COLO668 (cell line): ENCODE measurements around the gene TCF4.

Experiments used
- DNase-seq: peaks from one replicate; lab custom pipeline; 2025; ENCODE audit not compliant: unreplicated experiment; lab: John Stamatoyannopoulos, UW

Gene TCF4

GRCh38 chr18:55508651-55509050, 79.3 kb downstream of the TCF4 start:
- DNase-seq, result no peak

GRCh38 chr18:55506074-55506473, 81.9 kb downstream of the TCF4 start:
- no peak for DNase-seq

- no peak for DNase-seq
Observed at GRCh38 chr18:55504808-55505207, 83.2 kb downstream of the TCF4 start.

GRCh38 chr18:55503167-55503820, 84.7 kb downstream of the TCF4 start:
- DNase-seq, result no peak

GRCh38 chr18:55501982-55502710, 85.8 kb downstream of the TCF4 start:
- DNase-seq, result no peak

GRCh38 chr18:55501579-55501978, 86.4 kb downstream of the TCF4 start:
- DNase-seq, result no peak

GRCh38 chr18:55500316-55501086, 87.5 kb downstream of the TCF4 start:
- DNase-seq, result no peak

GRCh38 chr18:55499526-55499925, 88.5 kb downstream of the TCF4 start:
- DNase-seq, result no peak

- no peak for DNase-seq
Observed at GRCh38 chr18:55497825-55498403, 90.1 kb downstream of the TCF4 start.

- DNase-seq, result no peak
Observed at GRCh38 chr18:55494899-55495298, 93.1 kb downstream of the TCF4 start.

GRCh38 chr18:55494441-55494840, 93.6 kb downstream of the TCF4 start:
- DNase-seq, result no peak

GRCh38 chr18:55491616-55492015, 96.4 kb downstream of the TCF4 start:
- no peak for DNase-seq

- peak; percentile 31 for DNase-seq
Observed at GRCh38 chr18:55489034-55489986, 98.7 kb downstream of the TCF4 start.

GRCh38 chr18:55488473-55488872, 99.5 kb downstream of the TCF4 start:
- DNase-seq, result peak; percentile 17

GRCh38 chr18:55487997-55488396, 100.0 kb downstream of the TCF4 start:
- DNase-seq, result no peak

- no peak for DNase-seq
Observed at GRCh38 chr18:55486936-55487335, 101.1 kb downstream of the TCF4 start.

GRCh38 chr18:55485666-55486065, 102.3 kb downstream of the TCF4 start:
- no peak for DNase-seq

- no peak for DNase-seq
Observed at GRCh38 chr18:55484773-55485172, 103.2 kb downstream of the TCF4 start.

- DNase-seq, result no peak
Observed at GRCh38 chr18:55483266-55483871, 104.6 kb downstream of the TCF4 start.
